IPS-NIHi7 (cell line): Measurements from ENCODE around the gene GRK2.
A peak's percentile ranks its signal among the peaks of the same experiment; 100 is the strongest.

ENCODE experiments used
- DNase-seq: peaks from one replicate; pipeline ENCODE4 v3.0.0; 2012; ENCODE audit warnings: mixed read lengths; ENCODE audit errors: extremely low spot score

Gene GRK2

GRCh38 chr11:67253872-67254624, 12.2 kb upstream of the GRK2 start:
- no peak for DNase-seq

GRCh38 chr11:67254798-67255197, 11.5 kb upstream of the GRK2 start:
- DNase-seq = no peak

GRCh38 chr11:67255353-67255752, 10.9 kb upstream of the GRK2 start:
- no peak for DNase-seq

- no peak for DNase-seq
Observed at GRCh38 chr11:67255864-67256263, 10.4 kb upstream of the GRK2 start.

- no peak for DNase-seq
Observed at GRCh38 chr11:67256477-67257135, 9.7 kb upstream of the GRK2 start.

- no peak for DNase-seq
Observed at GRCh38 chr11:67260406-67260805, 5.9 kb upstream of the GRK2 start.

- peak; percentile 86 for DNase-seq
Observed at GRCh38 chr11:67260885-67261639, 5.2 kb upstream of the GRK2 start.

- no peak for DNase-seq
Observed at GRCh38 chr11:67261640-67261945, 4.7 kb upstream of the GRK2 start.

GRCh38 chr11:67261946-67262681, 4.2 kb upstream of the GRK2 start:
- DNase-seq = no peak

GRCh38 chr11:67262731-67263675, 3.3 kb upstream of the GRK2 start:
- DNase-seq = peak; percentile 89

- DNase-seq = no peak
Observed at GRCh38 chr11:67264260-67264659, 2.0 kb upstream of the GRK2 start.

- DNase-seq = no peak
Observed at GRCh38 chr11:67264877-67265632, 1.2 kb upstream of the GRK2 start.

- DNase-seq = peak; percentile 88
Observed at GRCh38 chr11:67265633-67266448, 432 bp upstream of the GRK2 start.

- no peak for DNase-seq
Observed at GRCh38 chr11:67267188-67268080, 1.2 kb downstream of the GRK2 start.

- DNase-seq = no peak
Observed at GRCh38 chr11:67268081-67268961, 2.0 kb downstream of the GRK2 start.

- no peak for DNase-seq
Observed at GRCh38 chr11:67268962-67269268, 2.6 kb downstream of the GRK2 start.

GRCh38 chr11:67269401-67270255, 3.4 kb downstream of the GRK2 start:
- no peak for DNase-seq
